Measurements from ENCODE around the gene SLC10A7.

The SLC10A7 gene

GRCh38 chr4:146521541-146522097 is at the start of gene SLC10A7:
Gene SLC10A7, minus strand, starts transcription at chr4:146521940. Its CDS starts 223 bp downstream, at chr4:146521717.
- peak within 1 kb of the TSS; percentile 79 for H3K9ac ChIP-seq (ENCODE audit: low read length)
- H3K9me2 ChIP-seq (replicated peaks; ENCODE audit: insufficient read depth, low read length): no peaks in the 10 kb centered on the region
- H3F3A ChIP-seq (ENCODE audit: insufficient read depth): 0 out of 2 replicates have a peak, but pooled peaks cover 3% of the 10 kb centered on the region
- no peaks in the 10 kb centered on the region for H3K27me3 ChIP-seq (ENCODE audit: low read length)
- peak within 1 kb of the TSS; percentile 86 for H3K4me2 ChIP-seq (ENCODE audit: low read depth, low read length, poor library complexity, severe bottlenecking)
- H3K4me3 ChIP-seq (ENCODE audit: insufficient read depth, low read length, poor library complexity, severe bottlenecking): peak within 1 kb of the TSS; percentile 97
- no peaks in the 10 kb centered on the region; the same call in 1 of the 2 replicates for H3K79me2 ChIP-seq (ENCODE audit: insufficient read depth, low read length)
- no peaks in the 10 kb centered on the region for H3K9me3 ChIP-seq (ENCODE audit: insufficient read depth, low read length)
- no peaks in the 10 kb centered on the region for H4K20me1 ChIP-seq (ENCODE audit: low read depth, low read length)
- no peak for TF ChIP-seq CTCF (IDR thresholded peaks at IDR 0.05; ENCODE audit: insufficient read depth, low read length, poor library complexity, severe bottlenecking)
- no peak for TF ChIP-seq EZH2phosphoT487 (conservative IDR thresholded peaks at IDR 0.05; ENCODE audit: low read length)
- no peaks in the 10 kb centered on the region for H3K36me3 ChIP-seq (ENCODE audit: low read length)
- peak within 1 kb of the TSS; percentile 21; the same call in 1 of the 2 replicates for H3K27ac ChIP-seq (ENCODE audit: low read depth, low read length)
- H2AFZ ChIP-seq (ENCODE audit: low read depth, low read length, severe bottlenecking): peak within 1 kb of the TSS; percentile 98

GRCh38 chr4:146567396-146567795 is 45.7 kb upstream of the SLC10A7 start:
- H3K9ac ChIP-seq (ENCODE audit: low read length): no peak overlapping the region
- H3K4me3 ChIP-seq (ENCODE audit: insufficient read depth, low read length, poor library complexity, severe bottlenecking): no peak overlapping the region
- H3K27ac ChIP-seq (ENCODE audit: low read depth, low read length): no peak overlapping the region
- H3K4me2 ChIP-seq (ENCODE audit: low read depth, low read length, poor library complexity, severe bottlenecking): no peak overlapping the region
- no peaks in the 10 kb centered on the region for H3K9me2 ChIP-seq (replicated peaks; ENCODE audit: insufficient read depth, low read length)
- H2AFZ ChIP-seq (ENCODE audit: low read depth, low read length, severe bottlenecking): no peak overlapping the region
- no peaks in the 10 kb centered on the region for H4K20me1 ChIP-seq (ENCODE audit: low read depth, low read length)
- TF ChIP-seq EZH2phosphoT487 (conservative IDR thresholded peaks at IDR 0.05; ENCODE audit: low read length) (no peak), CTCF (IDR thresholded peaks at IDR 0.05; ENCODE audit: insufficient read depth, low read length, poor library complexity, severe bottlenecking) (no peak)
- H3K27me3 ChIP-seq (ENCODE audit: low read length): no peaks in the 10 kb centered on the region
- no peaks in the 10 kb centered on the region for H3K9me3 ChIP-seq (ENCODE audit: insufficient read depth, low read length)
- no peaks in the 10 kb centered on the region for H3K79me2 ChIP-seq (ENCODE audit: insufficient read depth, low read length)
- H3F3A ChIP-seq (ENCODE audit: insufficient read depth): no peaks in the 10 kb centered on the region
- H3K36me3 ChIP-seq (ENCODE audit: low read length): no peaks in the 10 kb centered on the region

GRCh38 chr4:146564492-146564891 is 42.8 kb upstream of the SLC10A7 start:
- Histone ChIP-seq H3K9me3 (ENCODE audit: insufficient read depth, low read length) (no peaks in the 10 kb centered on the region), H3K9ac (ENCODE audit: low read length) (no peak overlapping the region), H3K4me3 (ENCODE audit: insufficient read depth, low read length, poor library complexity, severe bottlenecking) (no peak overlapping the region), H3K27ac (ENCODE audit: low read depth, low read length) (no peak overlapping the region), H3K27me3 (ENCODE audit: low read length) (no peaks in the 10 kb centered on the region), H3K36me3 (ENCODE audit: low read length) (no peaks in the 10 kb centered on the region), H2AFZ (ENCODE audit: low read depth, low read length, severe bottlenecking) (no peak overlapping the region), H4K20me1 (ENCODE audit: low read depth, low read length) (no peaks in the 10 kb centered on the region), H3K9me2 (replicated peaks; ENCODE audit: insufficient read depth, low read length) (no peaks in the 10 kb centered on the region), H3K4me2 (ENCODE audit: low read depth, low read length, poor library complexity, severe bottlenecking) (no peak overlapping the region), H3K79me2 (ENCODE audit: insufficient read depth, low read length) (no peaks in the 10 kb centered on the region), H3F3A (ENCODE audit: insufficient read depth) (no peaks in the 10 kb centered on the region)
- TF ChIP-seq CTCF (IDR thresholded peaks at IDR 0.05; ENCODE audit: insufficient read depth, low read length, poor library complexity, severe bottlenecking) (no peak), EZH2phosphoT487 (conservative IDR thresholded peaks at IDR 0.05; ENCODE audit: low read length) (no peak)

Data from SU-DHL-6 (cell line).